GM21367 (cell line): ENCODE results near the gene PEX10.

Experiments used
- ATAC-seq: cut with Tn5 transposase; IDR thresholded peaks from one replicate; pipeline ENCODE4 v1.9.1; 2021; ENCODE audit not compliant: unreplicated experiment

Gene PEX10

GRCh38 chr1:2426540-2426939 lies 14.2 kb upstream of the PEX10 start:
- no peak for ATAC-seq

DNA sequence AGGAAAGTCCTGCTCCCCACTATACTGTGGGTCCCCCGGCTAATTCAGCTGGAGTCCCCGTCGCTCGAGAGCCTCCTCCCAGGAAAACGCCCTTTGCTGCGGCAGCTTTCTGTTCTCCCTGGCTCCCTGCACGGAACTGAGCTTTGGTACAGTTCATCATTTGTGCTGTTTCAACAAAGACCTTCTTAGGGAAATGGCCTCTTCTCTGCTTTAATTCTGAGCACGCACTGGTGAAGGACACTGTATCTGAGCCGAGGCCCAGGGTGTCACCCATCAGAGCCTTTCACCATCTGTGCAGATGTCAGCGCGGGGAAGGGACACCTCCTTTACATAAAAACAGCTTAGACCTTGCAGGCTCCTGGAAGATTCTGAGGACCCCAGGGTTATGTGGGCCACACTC lies 13.5 kb upstream of the PEX10 start:
- ATAC-seq: no peak

- ATAC-seq: no peak
These were observed 10.2 kb upstream of the PEX10 start for GRCh38 chr1:2422523-2422922.

- no peak for ATAC-seq
These were observed 7.1 kb upstream of the PEX10 start for GRCh38 chr1:2419416-2419815.

DNA sequence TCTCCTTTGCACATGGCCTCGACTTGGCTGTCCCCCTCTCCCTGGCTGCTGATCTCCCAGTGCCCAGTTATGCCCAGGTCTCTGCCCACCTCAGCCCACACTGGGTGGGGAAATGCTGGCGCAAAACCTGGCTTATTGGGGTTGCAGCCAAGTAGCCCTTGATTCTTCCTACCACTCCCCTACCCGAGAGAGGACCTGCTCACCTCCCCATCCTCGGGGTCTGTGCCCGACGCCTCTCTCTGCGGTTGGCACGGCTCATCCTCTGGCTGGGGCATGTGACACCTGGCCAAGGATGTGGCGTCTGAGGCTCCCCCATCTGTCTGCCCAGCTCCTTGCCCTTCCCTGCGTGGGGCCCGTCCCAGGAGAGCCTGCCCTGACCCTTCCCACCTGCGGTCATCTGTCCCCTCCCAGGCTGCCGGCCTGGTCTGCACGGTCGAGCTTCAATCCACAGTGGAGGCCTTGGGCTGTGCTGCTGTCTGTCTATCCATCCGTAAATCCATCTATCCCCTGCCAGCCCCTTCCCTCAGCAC lies 6.5 kb upstream of the PEX10 start:
- no peak for ATAC-seq

DNA sequence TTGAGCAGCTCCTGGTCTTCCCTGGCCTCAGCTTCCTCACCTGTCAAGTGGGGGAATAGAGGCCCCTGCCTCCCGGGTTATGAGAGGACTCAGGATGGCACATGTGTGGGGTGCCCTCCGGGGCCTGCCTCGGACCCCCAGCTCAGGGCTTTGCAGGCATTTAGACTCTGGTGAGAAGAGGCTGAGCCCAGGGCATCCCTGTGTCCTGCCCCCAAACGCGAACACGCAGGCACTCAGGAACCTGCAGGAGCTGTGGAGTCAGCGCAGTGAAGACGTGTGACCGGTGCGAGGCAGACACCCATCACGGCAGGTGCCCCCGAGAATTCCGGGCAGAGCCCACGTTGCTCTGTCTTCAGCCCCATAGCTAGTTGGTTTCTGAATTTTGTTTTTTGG lies 5.5 kb upstream of the PEX10 start:
- ATAC-seq: no peak

- no peak for ATAC-seq
These were observed 4.9 kb upstream of the PEX10 start for GRCh38 chr1:2417083-2417832.

DNA sequence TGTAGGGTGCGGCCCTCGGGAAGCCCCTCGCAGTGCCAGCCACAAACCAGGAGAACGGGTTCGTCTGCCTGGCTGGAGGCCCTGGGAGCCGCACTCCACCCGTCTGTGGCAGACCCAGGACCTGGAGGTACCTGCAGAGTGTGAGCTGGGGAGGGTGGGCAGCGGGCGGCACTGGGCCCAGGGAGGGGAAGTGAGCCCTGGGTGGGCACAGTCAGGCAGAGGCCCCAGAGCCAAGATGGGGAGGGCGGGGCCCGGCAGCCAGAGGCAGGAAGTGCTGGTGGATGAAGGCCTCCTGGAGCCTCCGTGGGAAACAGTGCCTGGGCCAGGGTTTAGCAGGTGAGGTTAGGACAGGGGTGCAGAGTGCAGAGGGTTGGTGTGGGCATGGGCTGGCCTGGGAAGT lies 4.0 kb upstream of the PEX10 start:
- no peak for ATAC-seq

DNA sequence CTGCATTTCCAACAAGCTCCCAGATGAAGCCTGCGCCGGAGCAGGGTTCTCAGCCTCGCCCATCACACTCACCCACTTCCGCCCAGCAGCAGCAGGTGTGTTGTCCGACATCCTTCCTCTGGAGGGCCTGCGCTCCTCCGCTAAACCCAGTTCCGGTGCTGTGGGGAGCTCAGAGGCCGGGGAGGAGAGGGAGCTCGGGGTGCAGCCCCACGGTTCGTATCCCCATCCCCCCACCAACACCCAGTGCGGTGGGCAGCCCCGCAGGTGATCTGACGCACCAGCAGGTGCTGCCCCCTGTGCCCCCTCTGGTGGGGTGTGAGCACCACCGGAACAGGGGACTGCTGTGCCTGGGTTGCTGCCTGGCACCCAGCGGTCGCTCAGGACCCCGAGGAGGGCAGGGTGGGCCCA lies 3.4 kb upstream of the PEX10 start:
- ATAC-seq: no peak

DNA sequence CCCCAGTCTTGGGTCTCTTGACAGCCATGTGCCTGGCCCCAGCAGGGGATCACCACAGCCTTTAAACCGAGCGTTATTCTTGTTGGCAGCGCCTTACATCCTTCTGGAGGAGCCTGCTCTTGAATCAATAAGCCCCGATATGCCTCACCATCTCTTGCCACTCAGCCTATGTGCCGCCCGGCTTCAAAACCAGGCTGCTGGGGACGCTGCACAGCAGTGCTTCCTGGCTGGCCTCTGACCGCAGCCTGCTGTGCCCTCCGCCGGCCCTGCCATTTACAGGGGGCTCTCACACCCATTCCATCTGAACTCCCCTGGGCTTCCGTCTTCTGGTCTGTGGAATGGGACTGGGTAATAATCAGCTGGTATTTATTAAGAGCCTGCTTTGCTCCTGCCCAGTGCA lies 3.0 kb upstream of the PEX10 start:
- ATAC-seq: no peak

DNA sequence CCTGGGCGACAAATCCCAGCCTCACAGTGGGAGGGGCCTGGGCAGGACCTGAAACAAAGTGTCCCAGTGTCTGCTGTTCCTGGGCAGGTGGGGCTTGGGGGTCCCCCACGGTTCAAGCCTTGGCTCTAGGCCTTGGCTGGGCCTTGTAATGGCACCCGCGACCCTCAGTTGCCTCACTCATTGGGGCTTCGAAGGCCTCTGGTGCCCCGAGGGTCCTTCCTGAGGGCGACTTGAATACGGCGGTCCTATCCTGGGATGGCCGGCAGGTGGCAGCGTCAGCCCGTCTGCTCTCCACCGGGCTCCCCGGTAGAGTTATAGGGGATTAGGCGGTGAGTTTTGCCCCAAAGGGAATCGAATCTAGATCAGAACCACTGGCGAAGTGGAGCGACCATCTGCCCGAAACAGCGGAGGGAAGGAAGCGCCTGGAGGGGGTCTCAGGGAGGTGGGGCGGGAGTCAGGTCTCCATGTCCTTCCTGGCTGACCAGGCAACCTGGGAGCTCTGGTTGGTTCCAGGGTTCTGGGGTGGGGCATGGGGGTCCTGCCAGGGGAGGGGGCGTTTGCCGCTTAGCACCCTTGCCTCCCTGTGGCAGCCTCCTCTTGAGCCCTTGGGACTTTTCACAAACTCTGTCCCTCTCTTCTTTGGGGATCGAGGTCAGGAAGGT lies 2.1 kb upstream of the PEX10 start:
- no peak for ATAC-seq

GRCh38 chr1:2413495-2414296 lies 1.3 kb upstream of the PEX10 start:
- no peak for ATAC-seq

DNA sequence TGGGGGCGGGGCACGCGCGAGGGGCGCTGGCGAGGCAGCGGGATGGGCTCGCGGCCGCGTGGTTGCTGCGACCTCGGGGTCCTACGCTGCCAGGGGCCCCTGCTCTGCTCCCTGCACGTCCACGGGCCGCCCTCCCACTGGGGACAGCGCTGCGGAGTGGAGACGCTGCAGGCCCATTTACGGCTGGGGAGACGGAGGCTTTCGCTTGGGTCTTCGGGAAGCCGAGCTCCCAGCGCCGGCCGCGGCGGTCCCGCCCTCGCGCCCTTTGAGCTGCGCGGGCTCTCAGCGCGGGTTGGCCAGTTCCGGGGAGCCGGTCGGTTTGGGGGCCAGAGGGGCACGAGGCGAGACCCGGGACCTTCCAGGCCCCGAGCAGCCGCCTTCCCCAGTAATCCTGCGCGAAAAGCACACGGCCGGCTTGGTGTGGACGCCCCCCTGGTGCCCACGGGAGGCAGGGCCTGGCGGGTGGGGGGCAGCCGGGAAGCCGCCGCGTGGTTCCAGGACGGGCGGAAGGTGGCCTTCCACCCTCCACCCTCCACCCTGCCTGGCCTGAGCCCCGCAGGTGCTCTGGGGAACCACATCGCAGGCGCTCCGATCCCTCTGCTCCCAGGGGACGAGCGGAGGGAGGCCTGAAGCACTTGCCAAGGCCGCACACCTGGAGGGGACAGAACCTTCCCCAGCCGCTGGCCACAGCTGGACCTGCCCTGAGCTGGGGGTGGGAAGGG lies 570 bp upstream of the PEX10 start:
- ATAC-seq: peak; percentile 18

DNA sequence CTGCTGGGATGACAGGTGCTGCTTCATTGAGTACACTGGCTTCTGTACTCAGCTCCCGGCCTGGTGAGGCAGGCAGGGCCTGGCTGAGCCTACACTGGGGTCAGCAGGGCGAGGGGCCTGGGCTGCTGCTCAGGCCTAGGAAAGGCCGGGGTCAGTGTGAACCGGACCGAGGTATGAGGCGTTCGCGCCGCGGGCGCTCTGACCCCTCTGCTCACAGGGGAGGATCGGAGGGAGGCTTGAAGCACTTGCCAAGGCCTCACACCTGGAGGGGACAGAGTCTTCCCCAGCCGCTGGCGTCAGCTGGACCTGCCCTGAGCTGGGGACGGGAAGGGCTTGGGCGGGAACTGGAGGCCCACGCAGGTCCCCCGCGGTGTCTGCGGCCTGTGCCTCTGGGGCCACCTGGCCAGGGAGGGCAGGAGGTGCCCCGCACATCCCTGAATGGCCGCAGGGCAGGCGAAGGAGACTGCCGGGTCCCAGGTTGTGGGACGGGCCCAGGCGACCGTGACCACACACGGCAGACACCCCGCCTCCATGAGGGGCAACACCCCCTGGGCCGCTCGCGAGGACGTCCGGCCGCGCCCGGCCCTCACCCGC lies 466 bp downstream of the PEX10 start:
- ATAC-seq: peak; percentile 10

DNA sequence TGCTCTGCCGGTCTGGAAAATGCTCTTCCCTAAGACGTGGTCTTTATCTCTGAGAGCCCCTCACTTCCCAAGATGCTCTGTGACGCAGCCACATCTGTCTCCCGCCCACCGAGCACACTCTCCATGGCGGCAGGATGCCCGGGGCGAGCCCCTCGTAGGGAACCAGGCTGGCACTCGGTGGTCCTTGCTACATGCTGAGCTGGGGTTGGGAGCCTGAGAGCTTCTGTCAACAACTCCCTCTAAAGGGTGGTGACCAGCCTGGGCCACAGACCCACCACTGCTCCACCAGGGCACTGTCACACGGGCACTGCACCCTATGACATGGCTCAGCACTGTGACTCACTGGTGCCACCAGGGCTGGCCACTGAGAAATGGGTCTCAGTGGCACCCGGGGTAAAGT lies 2.6 kb downstream of the PEX10 start:
- no peak for ATAC-seq

DNA sequence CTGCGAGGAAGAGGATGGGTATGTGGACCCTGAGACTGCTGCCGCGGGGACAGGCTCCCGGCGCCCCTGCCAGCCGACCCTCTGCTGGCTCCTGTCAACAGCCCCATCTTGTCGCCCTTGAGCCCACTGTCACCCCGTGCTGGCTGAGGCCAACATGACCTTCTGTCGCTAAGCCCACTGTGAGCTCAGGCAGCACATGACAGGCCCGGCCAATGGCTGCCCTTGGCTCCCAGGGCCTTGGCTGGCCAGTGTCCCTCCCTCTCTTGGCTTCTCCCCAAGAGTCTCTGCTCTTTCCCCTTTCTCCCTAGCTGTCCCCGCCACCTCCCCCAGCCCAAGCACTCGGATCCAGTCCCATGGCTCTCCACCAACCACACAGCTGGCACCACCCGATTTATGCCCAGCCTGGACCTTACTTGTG lies 3.5 kb downstream of the PEX10 start:
- ATAC-seq: no peak

- ATAC-seq: no peak
These were observed 3.9 kb downstream of the PEX10 start for GRCh38 chr1:2408456-2408855.

DNA sequence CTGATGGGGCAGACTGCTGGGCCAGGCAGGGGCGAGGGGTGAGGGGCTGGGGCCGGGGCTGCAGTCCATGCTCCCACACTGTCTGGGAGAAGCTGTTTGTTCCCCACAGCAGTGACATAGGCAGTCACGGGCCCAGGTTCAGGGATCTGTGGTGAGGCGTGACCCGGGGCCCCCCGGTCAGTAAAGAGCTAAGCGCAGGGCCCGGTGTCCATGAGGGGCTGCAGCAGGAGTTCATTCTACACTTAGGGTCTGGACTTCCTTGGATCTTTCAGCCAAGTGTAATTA lies 4.4 kb downstream of the PEX10 start:
- ATAC-seq: no peak

- no peak for ATAC-seq
These were observed 5.0 kb downstream of the PEX10 start for GRCh38 chr1:2407166-2407990.

DNA sequence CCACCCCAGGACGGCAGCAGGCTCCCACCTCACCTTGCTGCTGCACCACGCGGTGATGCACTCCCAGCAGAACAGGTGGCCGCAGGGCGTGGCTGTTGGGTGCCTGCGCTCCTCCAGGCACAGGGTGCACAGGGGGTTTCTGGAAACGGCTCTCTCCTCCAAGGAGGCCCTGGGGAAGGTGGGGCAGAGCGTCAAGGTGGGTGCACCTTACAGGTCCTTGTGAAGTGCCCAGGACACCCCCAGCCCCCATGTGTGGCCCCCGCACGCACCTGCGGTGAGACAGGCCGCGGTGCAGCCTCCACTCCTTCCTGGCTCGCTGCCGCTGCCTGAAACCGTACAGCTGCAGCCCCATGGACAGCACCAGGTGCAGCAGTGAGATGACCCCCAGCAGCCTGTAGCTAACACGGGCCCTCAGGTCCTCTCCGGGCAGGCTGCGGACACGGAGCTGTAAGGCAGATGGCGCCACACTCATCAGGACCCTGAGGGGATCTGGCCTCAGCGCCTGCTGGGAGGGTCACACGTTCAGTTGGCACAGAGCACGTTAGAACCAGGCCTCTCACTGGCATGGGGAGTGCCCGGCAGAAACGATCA lies 5.8 kb downstream of the PEX10 start:
- no peak for ATAC-seq
